Smooth muscle cell (in vitro differentiated cells): Measurements from ENCODE around the gene MECP2. TPM values are rescaled to one million over a fixed set of nuclear protein-coding genes. Genes with fewer than 3 reads are reported as not detected.

Experiments used
- DNase-seq: peaks from one replicate; lab custom pipeline; 2025; ENCODE audit not compliant: unreplicated experiment; lab: John Stamatoyannopoulos, UW
- H2AFZ ChIP-seq: fragments of 200-600 bp; sonication (generic); 2 replicates; pipeline ENCODE4 v1.6.0; 2016; ENCODE audit warnings: antibody characterized with exemption, low read depth, mild to moderate bottlenecking
- H3F3A ChIP-seq: fragments of 200-600 bp; sonication (generic); 2 replicates; pipeline ENCODE4 v1.6.0; 2017; ENCODE audit warnings: antibody characterized with exemption, low read depth
- H3K27ac ChIP-seq: fragments of 200-600 bp; sonication (generic); 2 replicates; pipeline ENCODE4 v1.5.1; 2016; ENCODE audit warnings: low read depth, mild to moderate bottlenecking
- H3K27me3 ChIP-seq: fragments of 200-600 bp; sonication (generic); 2 replicates; pipeline ENCODE4 v1.6.1; 2016; ENCODE audit warnings: low read depth, mild to moderate bottlenecking
- H3K36me3 ChIP-seq: fragments of 200-600 bp; sonication (generic); 2 replicates; pipeline ENCODE4 v1.5.1; 2016; ENCODE audit warnings: low read depth
- H3K4me1 ChIP-seq: fragments of 200-600 bp; sonication (generic); 2 replicates; pipeline ENCODE4 v1.5.1; 2016; ENCODE audit warnings: low read depth
- H3K4me2 ChIP-seq: fragments of 200-600 bp; sonication (generic); 2 replicates; pipeline ENCODE4 v1.6.0; 2016; ENCODE audit warnings: mild to moderate bottlenecking
- H3K4me3 ChIP-seq: fragments of 200-600 bp; sonication (generic); 2 replicates; pipeline ENCODE4 v1.5.1; 2016; ENCODE audit warnings: mild to moderate bottlenecking
- H3K79me2 ChIP-seq: fragments of 200-600 bp; sonication (generic); 2 replicates; pipeline ENCODE4 v1.6.0; 2016; ENCODE audit warnings: low read depth, mild to moderate bottlenecking
- H3K9ac ChIP-seq: fragments of 200-600 bp; sonication (generic); 2 replicates; pipeline ENCODE4 v1.6.0; 2016; ENCODE audit warnings: low read depth
- H3K9me3 ChIP-seq: fragments of 200-600 bp; sonication (generic); replicated peaks from 2 replicates; pipeline ENCODE4 v1.5.1; 2016; ENCODE audit warnings: low read depth
- H4K20me1 ChIP-seq: fragments of 200-600 bp; sonication (generic); 2 replicates; pipeline ENCODE4 v1.6.0; 2016; ENCODE audit warnings: low read depth
- CTCF ChIP-seq: fragments of 200-600 bp; sonication (generic); IDR thresholded peaks from 2 replicates; pipeline ENCODE4 v1.5.1; 2017; ENCODE audit warnings: borderline replicate concordance, mild to moderate bottlenecking, antibody characterized with exemption; ENCODE audit not compliant: insufficient read depth, poor library complexity, severe bottlenecking
- WGBS: methylation state at CpG from one replicate; pipeline ENCODE4 v1.1.7; 2016; ENCODE audit warnings: low lambda C conversion rate; 5-methylcytosine and 5-hydroxymethylcytosine counted together
- polyA plus RNA-seq: library from polyadenylated mRNA; unstranded; fragments of >200 nt; fragmentation: Nextera tagmentation; extraction: Ambion mirVana; gene quantifications from 2 replicates; pipeline ENCODE4 v1.2.1, GENCODE V29; 2016
- total RNA-seq: library from RNA; depleted of rRNA; stranded (reverse); fragments of >200 nt; gene quantifications from 2 replicates; pipeline ENCODE4 v1.2.3, GENCODE V29; 2014

Gene MECP2
- total and polyA plus RNA-seq, 2 experiments from 2014 or later: 11.9 to 13.1 TPM

GRCh38 chrX:154032160-154032559 is 65.4 kb downstream of the MECP2 start:
- H3K4me3 ChIP-seq: no peak overlapping the region
- no peak overlapping the region for H3K27ac ChIP-seq
- H3K27me3 ChIP-seq: no peaks in the 10 kb centered on the region
- H3K79me2 ChIP-seq: peaks cover 5% of the 10 kb centered on the region
- H3K36me3 ChIP-seq: no peaks in the 10 kb centered on the region
- 89% methylated on average over 11 of the region's 11 CpGs for WGBS
- no peaks in the 10 kb centered on the region for H3K4me1 ChIP-seq
- H3K4me2 ChIP-seq: no peak overlapping the region
- H2AFZ ChIP-seq: no peak overlapping the region
- no peaks in the 10 kb centered on the region for H3F3A ChIP-seq
- no peak overlapping the region for H3K9ac ChIP-seq
- DNase-seq: no peak
- peaks cover 20% of the 10 kb centered on the region for H4K20me1 ChIP-seq
- no peaks in the 10 kb centered on the region for H3K9me3 ChIP-seq
- TF ChIP-seq CTCF: no peak

GRCh38 chrX:154030715-154031305 is 66.7 kb downstream of the MECP2 start:
- TF ChIP-seq CTCF: no peak

GRCh38 chrX:154030266-154030665 is 67.3 kb downstream of the MECP2 start:
- no peak overlapping the region for H3K4me3 ChIP-seq
- TF ChIP-seq CTCF: no peak
- H3K4me1 ChIP-seq: no peaks in the 10 kb centered on the region
- H3K27ac ChIP-seq: no peak overlapping the region
- no peaks in the 10 kb centered on the region for H3K27me3 ChIP-seq
- H2AFZ ChIP-seq: no peak overlapping the region
- 94% methylated on average over 18 of the region's 20 CpGs for WGBS
- H4K20me1 ChIP-seq: peaks cover 20% of the 10 kb centered on the region
- peaks cover 5% of the 10 kb centered on the region for H3K79me2 ChIP-seq
- H3K9me3 ChIP-seq: no peaks in the 10 kb centered on the region
- no peak overlapping the region for H3K4me2 ChIP-seq
- no peaks in the 10 kb centered on the region for H3F3A ChIP-seq
- H3K36me3 ChIP-seq: no peaks in the 10 kb centered on the region
- no peak overlapping the region for H3K9ac ChIP-seq
- DNase-seq: no peak

More at GRCh38 chrX:154030715-154031305, 66.7 kb downstream of the MECP2 start:
- Histone ChIP-seq H3K36me3 (no peaks in the 10 kb centered on the region), H3K4me3 (no peak overlapping the region), H3F3A (no peaks in the 10 kb centered on the region), H3K27ac (no peak overlapping the region), H2AFZ (no peak overlapping the region), H3K27me3 (no peaks in the 10 kb centered on the region), H3K79me2 (peaks cover 5% of the 10 kb centered on the region), H4K20me1 (peaks cover 20% of the 10 kb centered on the region), H3K4me2 (no peak overlapping the region), H3K4me1 (no peaks in the 10 kb centered on the region), H3K9me3 (no peaks in the 10 kb centered on the region), H3K9ac (no peak overlapping the region)
- no peak for DNase-seq
- 91% methylated on average over 29 of the region's 29 CpGs for WGBS

- Histone ChIP-seq H3K36me3 (no peaks in the 10 kb centered on the region), H3K79me2 (peaks cover under 1% of the 10 kb centered on the region), H3K27ac (no peak overlapping the region), H3K9ac (no peak overlapping the region), H3K27me3 (no peaks in the 10 kb centered on the region), H2AFZ (no peak overlapping the region), H3K4me3 (no peak overlapping the region), H4K20me1 (peaks cover 14% of the 10 kb centered on the region), H3K4me2 (no peak overlapping the region), H3K4me1 (no peaks in the 10 kb centered on the region), H3F3A (no peaks in the 10 kb centered on the region), H3K9me3 (no peaks in the 10 kb centered on the region)
- no peak for DNase-seq
- no peak for TF ChIP-seq CTCF
- WGBS: 68% methylated on average over 8 of the region's 8 CpGs
Observed at GRCh38 chrX:154029439-154029838, 68.1 kb downstream of the MECP2 start.
